Measurements from ENCODE around the gene SLC8A2. TPM values are rescaled to one million over a fixed set of nuclear protein-coding genes. Genes with fewer than 3 reads are reported as not detected.
A peak's percentile ranks its signal among the peaks of the same experiment; 100 is the strongest.

SLC8A2 gene
- total RNA-seq, 1 experiment from 2014 or later = 11.3 TPM

DNA sequence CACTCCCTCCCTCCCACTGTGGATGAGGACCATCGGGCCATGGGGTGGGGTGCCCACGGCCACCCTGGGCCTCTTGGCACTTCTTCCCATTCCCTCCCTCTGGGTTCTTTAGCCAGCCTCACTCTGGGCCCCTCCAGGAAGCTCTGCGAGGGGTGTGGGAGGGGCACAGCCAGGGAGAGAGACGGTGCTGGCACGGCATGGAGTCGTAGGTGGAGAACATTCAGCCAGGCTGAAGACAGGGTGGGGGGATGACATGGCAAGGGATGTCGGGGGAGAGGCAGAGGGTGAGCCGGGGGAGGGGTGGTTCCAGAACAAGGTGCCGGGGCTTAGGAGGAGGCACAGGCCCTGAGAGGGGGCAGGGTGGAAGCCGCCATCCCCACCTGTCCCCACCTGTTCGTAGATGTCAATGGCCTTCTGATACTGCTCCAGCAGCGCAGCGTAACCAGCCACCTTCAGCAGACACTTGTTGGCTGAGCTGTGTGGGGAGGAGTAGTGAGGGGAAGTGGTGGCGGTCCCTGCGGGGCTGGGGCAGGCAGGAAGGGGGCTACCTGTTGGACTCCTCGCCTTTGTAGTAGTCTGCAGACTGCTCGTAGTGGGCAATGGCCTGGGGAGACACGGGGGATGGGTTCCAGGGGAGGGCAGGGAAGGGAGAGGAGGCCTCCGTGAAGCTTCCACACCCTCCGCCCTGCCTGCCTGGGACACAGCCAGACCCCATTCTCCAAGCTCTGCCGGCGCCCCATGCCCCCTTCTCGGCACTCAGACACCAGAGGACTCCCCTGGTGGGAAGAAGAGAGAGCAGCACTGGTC is 21.1 kb upstream of the SLC8A2 start:
- Mint-ChIP-seq H3K27ac (peak overlapping the region in 1 of 3 experiments; percentile 73; a peak in 1 of 7 replicates), H3K27me3 (ENCODE audit: low read depth) (no peaks in the 10 kb centered on the region)

More for the DNA sequence above, 21.1 kb upstream of the SLC8A2 start:
- Mint-ChIP-seq H3K4me1 (peaks cover 0 to 13% of the 10 kb centered on the region in 2 experiments; a peak in 2 of 4 replicates), H3K9me3 (no peaks in the 10 kb centered on the region), H3K4me3 (no peak overlapping the region), H3K36me3 (ENCODE audit: insufficient read depth in 1 of 3, low read depth in 3 of 3) (peaks cover 9 to 23% (median 13%) of the 10 kb centered on the region in 3 experiments; a peak in 6 of 7 replicates)
- Histone ChIP-seq H3K23ac (ENCODE audit: insufficient read length, low read depth, low read length) (no peak overlapping the region), H4K20me1 (ENCODE audit: control insufficient read depth, insufficient read depth, insufficient read length) (no peaks in the 10 kb centered on the region), H2BK20ac (ENCODE audit: low read depth, low read length, poor library complexity, severe bottlenecking) (no peak overlapping the region), H2BK15ac (ENCODE audit: low read depth, low read length) (no peak overlapping the region), H3K56ac (ENCODE audit: insufficient read length, low read depth, low read length) (no peak overlapping the region), H3K79me1 (ENCODE audit: insufficient read depth, low read depth, low read length, poor library complexity, severe bottlenecking) (no peaks in the 10 kb centered on the region), H3K9me3 (ENCODE audit: control insufficient read depth, low read depth, low read length) (no peaks in the 10 kb centered on the region), H4K8ac (replicated peaks; ENCODE audit: insufficient read length, low read depth, low read length) (no peak overlapping the region), H3T11ph (ENCODE audit: low read length) (no peak overlapping the region), H4K5ac (ENCODE audit: insufficient read length, low read depth, low read length) (no peak overlapping the region), H3K23me2 (ENCODE audit: insufficient read length, low read depth, low read length, poor library complexity, severe bottlenecking) (no peaks in the 10 kb centered on the region), H3K4ac (ENCODE audit: low read depth, low read length) (no peak overlapping the region), H3K9ac (ENCODE audit: extremely low read depth, insufficient read length, low read length) (no peak overlapping the region), H3K79me2 (ENCODE audit: insufficient read depth, low read length) (no peaks in the 10 kb centered on the region), H4K91ac (ENCODE audit: insufficient read length, low read depth, low read length) (no peak overlapping the region), H2BK5ac (ENCODE audit: insufficient read length, low read length) (no peak overlapping the region), H3K4me2 (ENCODE audit: insufficient read depth, insufficient read length, low read length) (no peak overlapping the region), H3K27me3 (ENCODE audit: insufficient read depth, low read length) (no peaks in the 10 kb centered on the region), H2AK5ac (ENCODE audit: insufficient read length, low read length) (no peak overlapping the region), H2AFZ (ENCODE audit: low read length) (no peak overlapping the region), H2BK120ac (ENCODE audit: low read depth, low read length, poor library complexity, severe bottlenecking) (no peak overlapping the region), H3K18ac (ENCODE audit: insufficient read length, low read depth, low read length) (no peak overlapping the region), H2BK12ac (ENCODE audit: insufficient read length, low read depth, low read length) (no peak overlapping the region), H3K27ac (ENCODE audit: insufficient read length, low read depth, low read length) (no peak overlapping the region), H3K4me1 (ENCODE audit: insufficient read depth, low read length) (no peaks in the 10 kb centered on the region), H3K14ac (ENCODE audit: insufficient read depth, low read length) (no peak overlapping the region; the same call in 1 of the 2 replicates)
- no CpG with 5 or more reads among the region's 23 CpGs for WGBS (ENCODE audit: extremely low coverage, insufficient read length, low lambda C conversion rate)
- TF ChIP-seq, protein P1, sequence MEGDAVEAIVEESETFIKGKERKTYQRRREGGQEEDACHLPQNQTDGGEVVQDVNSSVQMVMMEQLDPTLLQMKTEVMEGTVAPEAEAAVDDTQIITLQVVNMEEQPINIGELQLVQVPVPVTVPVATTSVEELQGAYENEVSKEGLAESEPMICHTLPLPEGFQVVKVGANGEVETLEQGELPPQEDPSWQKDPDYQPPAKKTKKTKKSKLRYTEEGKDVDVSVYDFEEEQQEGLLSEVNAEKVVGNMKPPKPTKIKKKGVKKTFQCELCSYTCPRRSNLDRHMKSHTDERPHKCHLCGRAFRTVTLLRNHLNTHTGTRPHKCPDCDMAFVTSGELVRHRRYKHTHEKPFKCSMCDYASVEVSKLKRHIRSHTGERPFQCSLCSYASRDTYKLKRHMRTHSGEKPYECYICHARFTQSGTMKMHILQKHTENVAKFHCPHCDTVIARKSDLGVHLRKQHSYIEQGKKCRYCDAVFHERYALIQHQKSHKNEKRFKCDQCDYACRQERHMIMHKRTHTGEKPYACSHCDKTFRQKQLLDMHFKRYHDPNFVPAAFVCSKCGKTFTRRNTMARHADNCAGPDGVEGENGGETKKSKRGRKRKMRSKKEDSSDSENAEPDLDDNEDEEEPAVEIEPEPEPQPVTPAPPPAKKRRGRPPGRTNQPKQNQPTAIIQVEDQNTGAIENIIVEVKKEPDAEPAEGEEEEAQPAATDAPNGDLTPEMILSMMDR (conservative IDR thresholded peaks at IDR 0.05) = no peak
- DNase-seq = no peak

All from H9 (cell line).